ENCODE measurements around the gene ACTL9. TPM values are rescaled to one million over a fixed set of nuclear protein-coding genes. Genes with fewer than 3 reads are reported as not detected.

ACTL9 gene
- total RNA-seq, 1 donor from 2014 or later = not detected

GRCh38 chr19:8699908-8700307 lies 1.3 kb upstream of the ACTL9 start:
- Mint-ChIP-seq H3K36me3 (no peaks in the 10 kb centered on the region), H3K27me3 (ENCODE audit: insufficient read depth, low read depth) (peaks cover 2% of the 10 kb centered on the region), H3K9me3 (peaks cover 5% of the 10 kb centered on the region), H3K27ac (no peak overlapping the region), H3K4me3 (peak overlapping the region; percentile 52), H3K4me1 (peaks cover 3% of the 10 kb centered on the region)
- H3K9me3 ChIP-seq (ENCODE audit: low read depth) = no peaks in the 10 kb centered on the region
- H3K9ac ChIP-seq = no peak overlapping the region
- TF ChIP-seq EZH2 (IDR thresholded peaks at IDR 0.05) (no peak), CTCF (IDR thresholded peaks at IDR 0.05) (no peak), EZH2phosphoT487 (IDR thresholded peaks at IDR 0.05) (no peak)
- H3K27ac ChIP-seq = no peak overlapping the region
- H3K4me2 ChIP-seq = no peak overlapping the region
- H4K20me1 ChIP-seq (ENCODE audit: low read depth) = no peaks in the 10 kb centered on the region
- peaks cover 22% of the 10 kb centered on the region for H3K27me3 ChIP-seq
- DNase-seq (ENCODE audit: low spot score) = no peak
- H3F3A ChIP-seq (ENCODE audit: low read depth) = no peaks in the 10 kb centered on the region
- H3K4me1 ChIP-seq = no peaks in the 10 kb centered on the region
- H3K79me2 ChIP-seq (ENCODE audit: low read depth) = no peaks in the 10 kb centered on the region
- H3K4me3 ChIP-seq = no peak overlapping the region
- H2AFZ ChIP-seq (replicated peaks) = no peak overlapping the region
- H3K36me3 ChIP-seq = no peaks in the 10 kb centered on the region

GRCh38 chr19:8697671-8698432 lies 743 bp downstream of the ACTL9 start:
- H3K27ac Mint-ChIP-seq = no peak overlapping the region
- H3K4me1 Mint-ChIP-seq = peaks cover 3% of the 10 kb centered on the region
- Histone ChIP-seq H3F3A (ENCODE audit: low read depth) (no peaks in the 10 kb centered on the region), H3K27me3 (peaks cover 22% of the 10 kb centered on the region), H3K27ac (no peak overlapping the region), H3K4me3 (no peak overlapping the region), H4K20me1 (ENCODE audit: low read depth) (no peaks in the 10 kb centered on the region), H3K4me2 (no peak overlapping the region), H3K36me3 (no peaks in the 10 kb centered on the region), H3K9me3 (ENCODE audit: low read depth) (no peaks in the 10 kb centered on the region), H2AFZ (replicated peaks) (no peak overlapping the region), H3K4me1 (no peaks in the 10 kb centered on the region), H3K79me2 (ENCODE audit: low read depth) (no peaks in the 10 kb centered on the region), H3K9ac (no peak overlapping the region)
- H3K27me3 Mint-ChIP-seq (ENCODE audit: insufficient read depth, low read depth) = peaks cover 2% of the 10 kb centered on the region
- DNase-seq (ENCODE audit: low spot score) = peak; percentile 41
- no peak overlapping the region for H3K4me3 Mint-ChIP-seq
- no peaks in the 10 kb centered on the region for H3K36me3 Mint-ChIP-seq
- TF ChIP-seq CTCF (IDR thresholded peaks at IDR 0.05) (peak; percentile 44), EZH2 (IDR thresholded peaks at IDR 0.05) (no peak)
- peaks cover 2% of the 10 kb centered on the region for H3K9me3 Mint-ChIP-seq

- no peaks in the 10 kb centered on the region for H4K20me1 ChIP-seq (ENCODE audit: low read depth)
- TF ChIP-seq EZH2phosphoT487 (IDR thresholded peaks at IDR 0.05) = no peak
- no peak for TF ChIP-seq EZH2 (IDR thresholded peaks at IDR 0.05)
- no peak for TF ChIP-seq CTCF (IDR thresholded peaks at IDR 0.05)
- H3K4me3 Mint-ChIP-seq = no peak overlapping the region
- no peaks in the 10 kb centered on the region for H3K79me2 ChIP-seq (ENCODE audit: low read depth)
- H3K9me3 Mint-ChIP-seq = peaks cover 2% of the 10 kb centered on the region
- H3K4me3 ChIP-seq = no peak overlapping the region
- no peaks in the 10 kb centered on the region for H3K4me1 Mint-ChIP-seq
- H3K9me3 ChIP-seq (ENCODE audit: low read depth) = no peaks in the 10 kb centered on the region
- H3K27me3 Mint-ChIP-seq (ENCODE audit: insufficient read depth, low read depth) = peaks cover 5% of the 10 kb centered on the region
- peaks cover 29% of the 10 kb centered on the region for H3K27me3 ChIP-seq
- H3K4me1 ChIP-seq = no peaks in the 10 kb centered on the region
- H3K4me2 ChIP-seq = no peak overlapping the region
- H3K36me3 Mint-ChIP-seq = no peaks in the 10 kb centered on the region
- no peaks in the 10 kb centered on the region for H3F3A ChIP-seq (ENCODE audit: low read depth)
- H3K27ac ChIP-seq = no peak overlapping the region
- H2AFZ ChIP-seq (replicated peaks) = no peak overlapping the region
- H3K36me3 ChIP-seq = no peaks in the 10 kb centered on the region
- H3K9ac ChIP-seq = no peak overlapping the region
- H3K27ac Mint-ChIP-seq = no peak overlapping the region
- no peak for DNase-seq (ENCODE audit: low spot score)
These were observed 1.6 kb downstream of the ACTL9 start for GRCh38 chr19:8696993-8697392.

Measured in neural progenitor cell (in vitro differentiated cells).